GM23248 (cell line): ENCODE measurements around the gene SLC7A8.

Experiments used
- EZH2 ChIP-seq: fragments of 200-600 bp; sonication (generic); IDR thresholded peaks from 2 replicates; pipeline ENCODE4 v1.6.1; 2018; ENCODE audit warnings: antibody characterized with exemption, mild to moderate bottlenecking; ENCODE audit not compliant: insufficient read depth, poor library complexity, severe bottlenecking
- EZH2phosphoT487 ChIP-seq: fragments of 200-600 bp; sonication (generic); IDR thresholded peaks from 2 replicates; pipeline ENCODE4 v1.6.1; 2018; ENCODE audit warnings: antibody characterized with exemption, moderate library complexity, mild to moderate bottlenecking, low read depth; ENCODE audit not compliant: insufficient read depth

DNA sequence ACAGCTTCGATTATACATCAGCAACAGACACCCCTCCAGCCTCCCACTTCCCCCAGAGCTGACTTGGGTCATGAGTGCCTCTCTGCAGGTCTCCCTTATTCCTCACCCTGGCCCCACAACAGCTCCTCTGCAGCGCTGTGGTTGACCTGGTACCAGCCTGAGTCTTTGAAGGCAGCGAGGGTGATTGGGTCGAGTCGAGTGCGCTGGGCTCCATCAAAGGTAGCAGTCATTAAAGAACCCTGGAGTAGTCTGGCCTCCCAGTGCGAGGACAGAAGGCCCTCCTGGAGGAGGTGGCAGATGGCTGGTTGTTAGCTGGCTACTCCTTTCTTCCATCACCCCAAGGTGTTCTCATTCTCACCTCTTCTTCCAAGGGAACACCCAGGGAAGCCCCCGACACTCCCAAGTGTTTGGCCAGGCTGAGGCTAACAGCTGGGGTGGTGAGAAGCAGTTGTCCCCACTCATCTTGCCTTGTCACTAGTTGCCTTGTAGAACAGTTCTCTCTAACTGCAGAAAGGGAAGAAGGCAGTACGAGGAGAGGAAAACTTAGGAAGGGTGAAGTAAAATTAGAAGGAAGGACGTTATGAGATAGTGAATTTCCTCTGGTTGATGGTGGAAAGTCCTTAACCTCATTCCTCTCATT lies 81.4 kb downstream of the SLC7A8 start:
- TF ChIP-seq EZH2phosphoT487 (no peak), EZH2 (no peak)
